ENCODE measurements around the gene NSD2. TPM values are rescaled to one million over a fixed set of nuclear protein-coding genes. Genes with fewer than 3 reads are reported as not detected.

NSD2 gene
- total RNA-seq, 1 donor: 67.8 TPM

DNA sequence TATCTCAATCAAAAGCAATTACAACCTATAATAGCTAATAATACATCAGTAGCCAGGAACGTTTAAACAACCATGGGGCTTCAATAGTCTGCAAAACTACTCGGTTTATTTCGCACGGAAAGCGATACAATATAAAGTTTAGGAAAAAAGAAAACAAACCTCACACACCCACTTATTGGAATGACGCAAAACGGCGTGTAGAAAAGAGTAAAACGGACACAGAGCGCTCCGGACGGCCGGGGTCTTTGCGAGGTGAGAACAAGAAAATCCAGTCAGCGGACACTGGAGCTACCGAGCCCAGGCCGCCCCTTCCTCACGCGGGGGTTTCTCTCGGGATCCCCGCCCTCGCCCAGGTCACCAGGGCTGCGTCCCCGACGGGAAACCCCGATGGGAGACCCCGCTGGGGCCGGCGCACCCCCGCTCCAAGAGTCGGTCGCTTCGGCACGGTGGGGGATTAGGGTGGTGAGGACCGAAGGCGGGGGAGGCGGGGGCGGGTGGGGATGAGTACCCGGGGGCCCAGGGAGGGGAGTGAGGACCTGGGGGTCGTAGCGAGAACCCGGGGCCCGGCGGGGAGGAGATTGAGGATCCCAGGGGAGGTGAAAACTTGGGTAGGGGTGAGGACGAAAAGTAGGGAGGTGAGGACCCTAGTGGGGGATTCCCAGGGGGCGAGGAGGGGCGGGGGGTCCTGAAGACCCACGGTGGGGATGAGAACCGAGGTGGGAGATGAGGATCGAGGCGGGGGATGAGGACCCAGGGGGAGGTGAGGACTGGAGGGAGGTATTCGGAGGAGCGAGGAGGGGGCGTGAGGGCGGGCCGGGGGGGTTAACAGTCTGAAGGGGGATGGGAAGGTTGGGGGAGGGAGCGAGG, 136.8 kb downstream of the NSD2 start:
- TF ChIP-seq, protein P1, sequence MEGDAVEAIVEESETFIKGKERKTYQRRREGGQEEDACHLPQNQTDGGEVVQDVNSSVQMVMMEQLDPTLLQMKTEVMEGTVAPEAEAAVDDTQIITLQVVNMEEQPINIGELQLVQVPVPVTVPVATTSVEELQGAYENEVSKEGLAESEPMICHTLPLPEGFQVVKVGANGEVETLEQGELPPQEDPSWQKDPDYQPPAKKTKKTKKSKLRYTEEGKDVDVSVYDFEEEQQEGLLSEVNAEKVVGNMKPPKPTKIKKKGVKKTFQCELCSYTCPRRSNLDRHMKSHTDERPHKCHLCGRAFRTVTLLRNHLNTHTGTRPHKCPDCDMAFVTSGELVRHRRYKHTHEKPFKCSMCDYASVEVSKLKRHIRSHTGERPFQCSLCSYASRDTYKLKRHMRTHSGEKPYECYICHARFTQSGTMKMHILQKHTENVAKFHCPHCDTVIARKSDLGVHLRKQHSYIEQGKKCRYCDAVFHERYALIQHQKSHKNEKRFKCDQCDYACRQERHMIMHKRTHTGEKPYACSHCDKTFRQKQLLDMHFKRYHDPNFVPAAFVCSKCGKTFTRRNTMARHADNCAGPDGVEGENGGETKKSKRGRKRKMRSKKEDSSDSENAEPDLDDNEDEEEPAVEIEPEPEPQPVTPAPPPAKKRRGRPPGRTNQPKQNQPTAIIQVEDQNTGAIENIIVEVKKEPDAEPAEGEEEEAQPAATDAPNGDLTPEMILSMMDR (IDR thresholded peaks at IDR 0.05; ENCODE audit: insufficient read depth, low read depth, low read length): no peak
- peak; percentile 30 for DNase-seq (ENCODE audit: low read depth)
- peak overlapping the region; percentile 95 for H3K4me3 ChIP-seq (ENCODE audit: low read depth, low read length)

- TF ChIP-seq, protein P1 (IDR thresholded peaks at IDR 0.05; ENCODE audit: insufficient read depth, low read depth, low read length): no peak
- peak overlapping the region; percentile 95 for H3K4me3 ChIP-seq (ENCODE audit: low read depth, low read length)
- no peak for DNase-seq (ENCODE audit: low read depth)
Observed at GRCh38 chr4:2008671-2008920, 137.4 kb downstream of the NSD2 start.

DNA sequence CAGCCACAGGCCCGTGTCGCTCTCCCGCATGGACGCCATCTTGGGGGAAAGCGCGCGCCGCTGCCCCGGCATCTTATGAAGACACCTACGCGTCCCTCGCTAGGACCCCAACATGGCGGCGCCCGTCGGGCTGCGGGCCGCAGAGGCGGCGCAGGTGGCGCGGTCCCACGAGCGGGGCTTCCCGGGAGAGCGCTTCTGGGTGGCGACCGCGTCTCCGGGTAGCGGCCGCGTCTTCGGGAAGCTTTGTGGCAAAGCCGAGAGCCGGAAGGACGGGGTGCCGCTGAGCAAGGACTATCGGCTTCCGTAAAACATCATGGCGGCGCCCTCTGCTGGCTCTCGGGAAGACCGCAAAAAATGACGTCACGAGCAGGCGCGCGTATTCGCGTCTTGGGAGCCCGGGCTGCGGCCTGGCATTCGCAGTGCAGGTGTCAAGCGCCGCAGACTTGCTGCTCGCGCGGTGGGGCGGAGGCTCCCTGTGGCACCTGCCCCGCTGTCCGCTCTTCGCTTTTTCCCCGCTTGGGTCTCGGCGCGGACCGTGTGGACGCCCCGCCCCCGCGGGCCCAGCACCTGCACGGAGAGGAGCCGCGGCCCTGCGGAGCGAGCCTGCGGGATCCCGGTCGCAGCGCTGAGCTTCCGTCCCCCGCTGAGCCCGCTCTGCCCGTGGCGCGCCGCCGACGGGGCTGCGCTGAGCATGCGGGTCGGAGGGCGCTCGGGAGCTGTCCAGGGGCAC, 137.9 kb downstream of the NSD2 start, which contains the start of gene NELFA:
Gene NELFA, minus strand, starts transcription at position 54 of the 730 bp plus-strand sequence. Its CDS starts 15 bp downstream, at position 39.
- TF ChIP-seq, protein P1 (IDR thresholded peaks at IDR 0.05; ENCODE audit: insufficient read depth, low read depth, low read length): peak; percentile 19
- peak within 1 kb of the TSS; percentile 95 for H3K4me3 ChIP-seq (ENCODE audit: low read depth, low read length)
- DNase-seq (ENCODE audit: low read depth): peak; percentile 95

GRCh38 chr4:2009651-2010233, 138.5 kb downstream of the NSD2 start:
- TF ChIP-seq, protein P1 (IDR thresholded peaks at IDR 0.05; ENCODE audit: insufficient read depth, low read depth, low read length): peak; percentile 35
- peak; percentile 54 for DNase-seq (ENCODE audit: low read depth)
- H3K4me3 ChIP-seq (ENCODE audit: low read depth, low read length): peak overlapping the region; percentile 95

- DNase-seq (ENCODE audit: low read depth): peak; percentile 39
- TF ChIP-seq, protein P1 (IDR thresholded peaks at IDR 0.05; ENCODE audit: insufficient read depth, low read depth, low read length): no peak
- H3K4me3 ChIP-seq (ENCODE audit: low read depth, low read length): no peak overlapping the region
Observed at GRCh38 chr4:2011583-2011982, 140.4 kb downstream of the NSD2 start.

GRCh38 chr4:2015008-2015407, 143.8 kb downstream of the NSD2 start:
- TF ChIP-seq, protein P1 (IDR thresholded peaks at IDR 0.05; ENCODE audit: insufficient read depth, low read depth, low read length): no peak
- no peak overlapping the region for H3K4me3 ChIP-seq (ENCODE audit: low read depth, low read length)
- DNase-seq (ENCODE audit: low read depth): no peak
